SJSA1 (cell line): ENCODE measurements around the gene LRRC4C. TPM values are rescaled to one million over a fixed set of nuclear protein-coding genes. Genes with fewer than 3 reads are reported as not detected.
A peak's percentile ranks its signal among the peaks of the same experiment; 100 is the strongest.

Experiments
- DNase-seq, 2 experiments: peaks; one replicate each; pipeline ENCODE4 v3.0.0-alpha.2; 2015 to 2020; ENCODE audit warnings: low spot score in 2 of 2, low read depth in 1 of 2
- H3K27ac ChIP-seq: fragments of 250-450 bp; sonication (Bioruptor Pico); 2 replicates; pipeline ENCODE4 v1.5.1; 2020; ENCODE audit warnings: mild to moderate bottlenecking, moderate library complexity
- H3K27me3 ChIP-seq: fragments of 250-450 bp; sonication (Bioruptor Pico); replicated peaks from 2 replicates; pipeline ENCODE4 v1.5.1; 2020; ENCODE audit warnings: mild to moderate bottlenecking, moderate library complexity
- H3K36me3 ChIP-seq: fragments of 250-450 bp; sonication (Bioruptor Pico); 2 replicates; pipeline ENCODE4 v1.5.1; 2020; ENCODE audit warnings: mild to moderate bottlenecking
- H3K4me1 ChIP-seq: fragments of 250-450 bp; sonication (Bioruptor Pico); replicated peaks from 2 replicates; pipeline ENCODE4 v1.6.1; 2021; ENCODE audit warnings: mild to moderate bottlenecking
- H3K4me3 ChIP-seq: fragments of 250-450 bp; sonication (Bioruptor Pico); 2 replicates; pipeline ENCODE4 v1.5.1; 2020; ENCODE audit warnings: mild to moderate bottlenecking
- H3K9me3 ChIP-seq: fragments of 250-450 bp; sonication (Bioruptor Pico); replicated peaks from 2 replicates; pipeline ENCODE4 v1.5.1; 2020; ENCODE audit warnings: mild to moderate bottlenecking
- total RNA-seq: library from RNA; depleted of rRNA; stranded (reverse); fragments of >200 nt; shearing (Covaris generic); gene quantifications from 2 replicates; pipeline ENCODE4 v1.2.3, GENCODE V29; 2014; rRNA removed

LRRC4C gene
- total RNA-seq = not detected in 2 replicates

GRCh38 chr11:41459465-41460401 is at the start of gene LRRC4C:
TSS of gene LRRC4C (minus strand) at chr11:41459652.
- DNase-seq = no peak
- no peak within 1 kb of the TSS for H3K4me3 ChIP-seq
- H3K4me1 ChIP-seq = no peaks in the 10 kb centered on the region
- H3K9me3 ChIP-seq = no peaks in the 10 kb centered on the region
- H3K27me3 ChIP-seq = peaks cover 20% of the 10 kb centered on the region
- H3K27ac ChIP-seq = no peak within 1 kb of the TSS
- H3K36me3 ChIP-seq = no peaks in the 10 kb centered on the region

- Histone ChIP-seq H3K4me1 (peaks cover 6% of the 10 kb centered on the region), H3K27me3 (no peaks in the 10 kb centered on the region), H3K4me3 (no peak overlapping the region), H3K9me3 (no peaks in the 10 kb centered on the region), H3K27ac (no peak overlapping the region), H3K36me3 (no peaks in the 10 kb centered on the region)
- no peak for DNase-seq
Observed at GRCh38 chr11:41508121-41508520, 48.7 kb upstream of the LRRC4C start.

DNA sequence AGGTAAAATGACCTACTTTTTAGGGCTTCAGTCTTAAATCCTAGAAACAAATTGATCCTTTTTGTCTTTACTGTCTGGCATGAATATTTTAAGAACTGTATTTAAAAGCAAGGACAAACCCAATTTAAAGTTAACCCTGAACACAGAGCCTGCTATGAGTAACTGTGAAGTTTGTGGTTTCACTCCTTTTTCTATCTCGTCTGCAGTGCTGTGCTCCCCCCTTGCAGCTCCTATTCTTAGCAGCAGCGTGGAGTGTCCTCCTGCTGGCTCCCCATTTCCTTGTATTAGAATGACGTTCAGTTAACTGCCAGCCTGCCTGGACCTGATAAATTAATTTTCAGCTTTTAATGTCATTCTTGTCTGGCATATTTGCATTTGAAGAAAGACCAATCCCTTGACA is 40.0 kb upstream of the LRRC4C start:
- Histone ChIP-seq H3K27me3 (no peaks in the 10 kb centered on the region; the same call in 1 of the 2 replicates), H3K4me3 (no peak overlapping the region), H3K9me3 (no peaks in the 10 kb centered on the region), H3K4me1 (peaks cover 26% of the 10 kb centered on the region), H3K36me3 (no peaks in the 10 kb centered on the region), H3K27ac (no peak overlapping the region)
- peak in 1 of 2 experiments; percentile 34 for DNase-seq

- Histone ChIP-seq H3K4me1 (peaks cover 26% of the 10 kb centered on the region), H3K4me3 (no peak overlapping the region), H3K27ac (no peak overlapping the region), H3K9me3 (no peaks in the 10 kb centered on the region), H3K36me3 (no peaks in the 10 kb centered on the region), H3K27me3 (no peaks in the 10 kb centered on the region; the same call in 1 of the 2 replicates)
- DNase-seq = peak in 1 of 2 experiments; percentile 44
Observed at GRCh38 chr11:41498726-41499125, 39.3 kb upstream of the LRRC4C start.

GRCh38 chr11:41497974-41498373 is 38.5 kb upstream of the LRRC4C start:
- H3K9me3 ChIP-seq = no peaks in the 10 kb centered on the region
- H3K27ac ChIP-seq = no peak overlapping the region
- peaks cover 26% of the 10 kb centered on the region for H3K4me1 ChIP-seq
- no peak overlapping the region for H3K4me3 ChIP-seq
- H3K36me3 ChIP-seq = no peaks in the 10 kb centered on the region
- peak; percentile 45 to 57 for DNase-seq
- H3K27me3 ChIP-seq = no peaks in the 10 kb centered on the region; the same call in 1 of the 2 replicates

GRCh38 chr11:41494716-41495115 is 35.3 kb upstream of the LRRC4C start:
- no peak overlapping the region for H3K27ac ChIP-seq
- peaks cover 16% of the 10 kb centered on the region for H3K4me1 ChIP-seq
- no peaks in the 10 kb centered on the region; the same call in 1 of the 2 replicates for H3K27me3 ChIP-seq
- H3K4me3 ChIP-seq = no peak overlapping the region
- no peak for DNase-seq
- H3K9me3 ChIP-seq = no peaks in the 10 kb centered on the region
- no peaks in the 10 kb centered on the region for H3K36me3 ChIP-seq

GRCh38 chr11:41486424-41486823 is 27.0 kb upstream of the LRRC4C start:
- Histone ChIP-seq H3K36me3 (no peaks in the 10 kb centered on the region), H3K4me3 (no peak overlapping the region), H3K4me1 (peaks cover 3% of the 10 kb centered on the region; the same call in 1 of the 2 replicates), H3K27ac (no peak overlapping the region), H3K9me3 (no peaks in the 10 kb centered on the region), H3K27me3 (no peaks in the 10 kb centered on the region)
- DNase-seq = no peak

DNA sequence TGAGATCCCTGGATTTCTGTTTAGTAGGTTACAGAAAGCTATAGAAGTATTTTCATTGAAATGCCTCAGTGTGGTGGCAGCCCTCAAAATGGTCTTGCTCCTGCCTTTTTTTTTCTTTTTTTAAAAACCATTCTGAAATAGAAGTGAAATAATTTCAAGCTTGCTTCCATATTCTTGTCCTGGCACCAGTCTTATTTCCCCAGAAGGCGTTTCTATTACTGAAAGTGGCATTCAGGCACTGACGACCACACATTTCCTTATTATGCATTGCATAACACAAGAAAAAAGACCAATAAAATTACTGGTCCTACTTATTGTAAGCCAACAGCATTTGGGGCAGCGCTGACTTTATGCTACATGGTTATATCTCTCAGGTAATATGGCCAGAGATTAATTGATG is 24.5 kb upstream of the LRRC4C start:
- Histone ChIP-seq H3K9me3 (no peaks in the 10 kb centered on the region), H3K4me1 (peaks cover 3% of the 10 kb centered on the region; the same call in 1 of the 2 replicates), H3K4me3 (no peak overlapping the region), H3K27ac (no peak overlapping the region), H3K27me3 (no peaks in the 10 kb centered on the region), H3K36me3 (no peaks in the 10 kb centered on the region)
- no peak for DNase-seq

- no peak for DNase-seq
- H3K27ac ChIP-seq = no peak overlapping the region
- H3K36me3 ChIP-seq = no peaks in the 10 kb centered on the region
- no peaks in the 10 kb centered on the region for H3K4me1 ChIP-seq
- H3K27me3 ChIP-seq = no peaks in the 10 kb centered on the region
- no peaks in the 10 kb centered on the region; the same call in 1 of the 2 replicates for H3K9me3 ChIP-seq
- H3K4me3 ChIP-seq = no peak overlapping the region
Observed at GRCh38 chr11:41479179-41479578, 19.7 kb upstream of the LRRC4C start.

DNA sequence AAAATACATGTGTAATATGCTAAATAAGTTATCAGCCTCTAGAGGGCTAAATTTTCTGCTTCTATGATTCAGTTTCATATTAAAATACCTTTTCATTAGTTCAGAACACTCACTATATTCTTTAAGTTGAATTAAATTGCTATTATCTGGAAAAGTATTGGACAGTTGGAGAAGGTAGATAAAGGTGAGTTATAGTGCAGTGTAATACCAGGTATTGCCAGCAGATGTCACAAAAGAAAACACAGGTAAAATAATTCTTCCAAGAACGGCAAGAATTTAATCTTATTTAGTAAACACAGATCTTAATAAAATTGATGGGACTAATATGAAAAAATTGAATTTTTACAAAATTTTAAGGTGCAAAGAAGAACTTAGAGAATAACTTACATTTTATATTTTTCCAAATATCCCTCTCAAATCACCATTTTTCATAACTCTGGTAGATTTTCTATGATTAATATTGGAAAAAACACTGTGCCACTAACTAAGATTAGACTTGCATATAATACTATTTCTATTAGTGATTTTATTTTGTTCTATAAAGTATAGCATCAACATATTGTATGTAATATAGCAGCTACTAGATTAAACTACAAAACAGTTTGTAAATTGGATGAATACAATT is 1.7 kb upstream of the LRRC4C start:
- Histone ChIP-seq H3K27me3 (peaks cover 20% of the 10 kb centered on the region), H3K9me3 (no peaks in the 10 kb centered on the region), H3K36me3 (no peaks in the 10 kb centered on the region), H3K4me3 (no peak overlapping the region), H3K27ac (no peak overlapping the region), H3K4me1 (no peaks in the 10 kb centered on the region)
- DNase-seq = no peak

DNA sequence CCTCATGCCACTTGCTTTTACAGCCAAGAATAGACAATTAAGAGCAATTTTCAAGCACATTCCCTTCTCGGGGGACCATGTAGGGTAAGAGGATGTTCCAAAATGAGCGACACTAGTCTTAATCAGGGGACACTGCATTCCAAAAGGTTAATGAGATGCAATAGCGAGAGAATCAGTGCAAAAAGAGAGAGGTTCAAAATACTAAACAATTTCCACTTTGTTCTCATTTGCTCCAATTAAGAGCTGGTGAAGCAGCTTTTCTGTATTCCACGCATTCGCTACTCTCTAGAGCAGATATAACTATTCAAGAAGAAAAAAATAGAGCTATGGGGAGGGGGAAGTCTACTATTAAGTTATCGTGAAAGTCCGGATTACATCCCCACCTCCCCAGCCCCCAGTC is 811 bp downstream of the LRRC4C start:
- Histone ChIP-seq H3K27me3 (peaks cover 20% of the 10 kb centered on the region), H3K36me3 (no peaks in the 10 kb centered on the region), H3K9me3 (no peaks in the 10 kb centered on the region), H3K4me3 (no peak overlapping the region), H3K4me1 (no peaks in the 10 kb centered on the region), H3K27ac (no peak overlapping the region)
- no peak for DNase-seq

DNA sequence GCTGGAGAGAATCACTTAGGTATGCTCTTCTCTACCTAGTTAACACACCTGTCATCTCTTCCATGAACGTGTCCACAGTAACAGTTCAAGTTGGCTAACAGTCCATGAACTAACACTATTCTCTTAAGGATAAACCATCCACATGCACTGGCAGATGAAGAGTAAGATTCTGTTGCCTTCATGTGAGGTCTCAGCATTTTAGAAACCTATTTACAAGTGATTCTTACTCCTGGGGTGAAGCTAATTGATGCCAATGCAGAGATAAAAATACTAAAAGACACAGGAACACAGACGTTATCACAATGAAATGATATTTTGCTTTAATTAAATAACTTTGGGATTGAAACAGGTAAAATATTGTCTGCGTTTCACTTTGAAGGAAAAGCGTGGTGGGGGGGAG is 1.3 kb downstream of the LRRC4C start:
- H3K27ac ChIP-seq = no peak overlapping the region
- peaks cover 20% of the 10 kb centered on the region for H3K27me3 ChIP-seq
- H3K9me3 ChIP-seq = no peaks in the 10 kb centered on the region
- no peaks in the 10 kb centered on the region for H3K4me1 ChIP-seq
- H3K4me3 ChIP-seq = no peak overlapping the region
- no peak for DNase-seq
- H3K36me3 ChIP-seq = no peaks in the 10 kb centered on the region

- Histone ChIP-seq H3K9me3 (no peaks in the 10 kb centered on the region), H3K4me3 (no peak overlapping the region), H3K36me3 (no peaks in the 10 kb centered on the region), H3K27me3 (peaks cover 20% of the 10 kb centered on the region), H3K27ac (no peak overlapping the region), H3K4me1 (no peaks in the 10 kb centered on the region)
- DNase-seq = no peak
Observed at GRCh38 chr11:41457216-41458014, 2.0 kb downstream of the LRRC4C start.
